Measurements from ENCODE around the gene TMEM11.

The TMEM11 gene

GRCh38 chr17:21174186-21174585 lies 39.8 kb downstream of the TMEM11 start:
- Mint-ChIP-seq H3K27me3 (ENCODE audit: low read depth) (no peaks in the 10 kb centered on the region), H3K36me3 (ENCODE audit: low read depth) (peaks cover 20% of the 10 kb centered on the region), H3K4me1 (peaks cover 29% of the 10 kb centered on the region), H3K4me3 (peak overlapping the region in 2 of 3 experiments; percentile 49 to 55), H3K9me3 (no peaks in the 10 kb centered on the region), H3K27ac (peak overlapping the region; percentile 52 to 79 (median 75))
- TF ChIP-seq CTCF (IDR thresholded peaks at IDR 0.05; ENCODE audit: unreplicated experiment in 3 of 3) = no peak

- peaks cover 20% of the 10 kb centered on the region for H3K36me3 Mint-ChIP-seq (ENCODE audit: low read depth)
- no peak for TF ChIP-seq CTCF (IDR thresholded peaks at IDR 0.05; ENCODE audit: unreplicated experiment in 3 of 3)
These were observed 40.4 kb downstream of the TMEM11 start for GRCh38 chr17:21173543-21173942.

GRCh38 chr17:21172846-21173245 lies 41.1 kb downstream of the TMEM11 start:
- Mint-ChIP-seq H3K36me3 (ENCODE audit: low read depth) (peaks cover 15% of the 10 kb centered on the region), H3K9me3 (no peaks in the 10 kb centered on the region), H3K27me3 (ENCODE audit: low read depth) (no peaks in the 10 kb centered on the region), H3K27ac (no peak overlapping the region), H3K4me1 (peaks cover 40% of the 10 kb centered on the region), H3K4me3 (no peak overlapping the region)
- no peak for TF ChIP-seq CTCF (IDR thresholded peaks at IDR 0.05; ENCODE audit: unreplicated experiment in 3 of 3)

More at GRCh38 chr17:21173543-21173942, 40.4 kb downstream of the TMEM11 start:
- H3K27me3 Mint-ChIP-seq (ENCODE audit: low read depth) = no peaks in the 10 kb centered on the region
- H3K4me1 Mint-ChIP-seq = peaks cover 35% of the 10 kb centered on the region
- H3K4me3 Mint-ChIP-seq = no peak overlapping the region
- no peak overlapping the region for H3K27ac Mint-ChIP-seq
- no peaks in the 10 kb centered on the region for H3K9me3 Mint-ChIP-seq

- peaks cover 15% of the 10 kb centered on the region for H3K36me3 Mint-ChIP-seq (ENCODE audit: low read depth)
- peaks cover 48% of the 10 kb centered on the region for H3K4me1 Mint-ChIP-seq
- H3K27ac Mint-ChIP-seq = no peak overlapping the region
These were observed 41.9 kb downstream of the TMEM11 start for GRCh38 chr17:21171970-21172510.

GRCh38 chr17:21171309-21171922 lies 42.5 kb downstream of the TMEM11 start:
- H3K27me3 Mint-ChIP-seq (ENCODE audit: low read depth) = no peaks in the 10 kb centered on the region
- no peaks in the 10 kb centered on the region for H3K9me3 Mint-ChIP-seq
- peaks cover 54% of the 10 kb centered on the region for H3K4me1 Mint-ChIP-seq
- no peak overlapping the region for H3K4me3 Mint-ChIP-seq
- no peak for TF ChIP-seq CTCF (IDR thresholded peaks at IDR 0.05; ENCODE audit: unreplicated experiment in 3 of 3)
- H3K27ac Mint-ChIP-seq = peak overlapping the region in 2 of 3 experiments; percentile 22 to 52
- H3K36me3 Mint-ChIP-seq (ENCODE audit: low read depth) = peaks cover 15% of the 10 kb centered on the region

More at GRCh38 chr17:21171970-21172510, 41.9 kb downstream of the TMEM11 start:
- Mint-ChIP-seq H3K4me3 (no peak overlapping the region), H3K27me3 (ENCODE audit: low read depth) (no peaks in the 10 kb centered on the region), H3K9me3 (no peaks in the 10 kb centered on the region)
- TF ChIP-seq CTCF (IDR thresholded peaks at IDR 0.05; ENCODE audit: unreplicated experiment in 3 of 3) = no peak

GRCh38 chr17:21170809-21171208 lies 43.2 kb downstream of the TMEM11 start:
- H3K36me3 Mint-ChIP-seq (ENCODE audit: low read depth) = peaks cover 15% of the 10 kb centered on the region
- peak overlapping the region; percentile 7 to 52 (median 22) for H3K27ac Mint-ChIP-seq
- no peak for TF ChIP-seq CTCF (IDR thresholded peaks at IDR 0.05; ENCODE audit: unreplicated experiment in 3 of 3)
- no peaks in the 10 kb centered on the region for H3K9me3 Mint-ChIP-seq
- H3K27me3 Mint-ChIP-seq (ENCODE audit: low read depth) = no peaks in the 10 kb centered on the region
- H3K4me3 Mint-ChIP-seq = no peak overlapping the region
- H3K4me1 Mint-ChIP-seq = peaks cover 55% of the 10 kb centered on the region

Measured in nephron (organoid).